ENCODE results near the gene TMC5. TPM values are rescaled to one million over a fixed set of nuclear protein-coding genes. Genes with fewer than 3 reads are reported as not detected.
"Not testable (repeated sequence)": the region's sequence is repeated elsewhere in the genome, so short reads cannot be mapped to it uniquely, and the experiment has no call there.

The TMC5 gene
- total RNA-seq, 2 experiments from 2014 or later, result not detected

GRCh38 chr16:19527161-19527560, 109.5 kb downstream of the TMC5 start:
- H3K4me1 Mint-ChIP-seq (ENCODE audit: low read depth), result peaks cover 22% of the 10 kb centered on the region
- no peaks in the 10 kb centered on the region for H3K27me3 Mint-ChIP-seq (ENCODE audit: low read depth)
- ChIA-PET CTCF (interaction anchor here (1.4 to 4.3 kb wide), 4 partner anchors 11 to 28 kb away, joined by 3 to 43 read pairs (median 4); partner anchors contain the start of gene VPS35L), POLR2A (no interaction called here)
- peaks cover 37% of the 10 kb centered on the region for H3K36me3 Mint-ChIP-seq (ENCODE audit: low read depth)
- DNase-seq, result no peak
- no peak for ATAC-seq
- H3K27ac Mint-ChIP-seq, result no peak overlapping the region
- H3K4me3 Mint-ChIP-seq, result no peak overlapping the region
- H3K9me3 Mint-ChIP-seq (ENCODE audit: insufficient read depth), result no peaks in the 10 kb centered on the region

DNA sequence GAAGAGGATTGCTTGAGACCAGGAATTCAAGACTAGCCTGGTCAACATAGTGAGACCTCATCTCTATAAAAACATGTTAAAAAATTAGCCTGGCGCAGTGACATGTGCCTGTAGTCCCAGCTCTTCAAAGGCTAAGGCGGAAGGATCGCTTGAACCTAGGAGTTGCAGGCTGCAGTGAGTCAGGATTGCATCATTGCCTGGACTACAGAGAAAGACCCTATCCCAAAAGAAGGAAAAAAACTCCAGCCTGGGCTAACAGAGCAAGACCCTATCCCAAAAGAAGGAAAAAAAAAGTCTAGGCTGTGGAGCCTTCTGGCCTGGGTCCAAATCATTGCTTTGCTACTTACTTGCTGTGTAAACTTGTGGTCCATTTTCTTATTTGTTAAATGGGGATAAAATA, 111.0 kb downstream of the TMC5 start:
- DNase-seq (no peak), ATAC-seq (no peak)
- CTCF ChIA-PET, result interaction anchor here (0.9 to 3.5 kb wide), 2 partner anchors 26 to 27 kb away, joined by 3 to 14 read pairs; partner anchors contain the start of gene VPS35L
- Mint-ChIP-seq H3K27me3 (ENCODE audit: low read depth) (no peaks in the 10 kb centered on the region), H3K9me3 (ENCODE audit: insufficient read depth) (no peaks in the 10 kb centered on the region), H3K4me3 (no peak overlapping the region), H3K4me1 (ENCODE audit: low read depth) (peaks cover 16% of the 10 kb centered on the region), H3K36me3 (ENCODE audit: low read depth) (peaks cover 48% of the 10 kb centered on the region), H3K27ac (no peak overlapping the region)
- POLR2A ChIA-PET, result no interaction called here

GRCh38 chr16:19532601-19533000, 114.9 kb downstream of the TMC5 start:
- Mint-ChIP-seq H3K4me1 (ENCODE audit: low read depth) (peaks cover 3% of the 10 kb centered on the region), H3K9me3 (ENCODE audit: insufficient read depth) (no peaks in the 10 kb centered on the region), H3K36me3 (ENCODE audit: low read depth) (peaks cover 57% of the 10 kb centered on the region), H3K27ac (no peak overlapping the region), H3K4me3 (no peak overlapping the region), H3K27me3 (ENCODE audit: low read depth) (no peaks in the 10 kb centered on the region)
- ChIA-PET CTCF (interaction anchor here (1.0 to 1.8 kb wide), 2 partner anchors 22 to 51 kb away, joined by 4 to 5 read pairs; partner anchors contain the start of gene VPS35L), POLR2A (no interaction called here)
- no peak for ATAC-seq
- no peak for DNase-seq

- H3K4me1 Mint-ChIP-seq (ENCODE audit: low read depth), result peaks cover 9% of the 10 kb centered on the region
- H3K27me3 Mint-ChIP-seq (ENCODE audit: low read depth), result no peaks in the 10 kb centered on the region
- H3K9me3 Mint-ChIP-seq (ENCODE audit: insufficient read depth), result no peaks in the 10 kb centered on the region
- no peak for ATAC-seq
- H3K36me3 Mint-ChIP-seq (ENCODE audit: low read depth), result peaks cover 55% of the 10 kb centered on the region
- H3K4me3 Mint-ChIP-seq, result no peak overlapping the region
- ChIA-PET CTCF (interaction anchor here (3.0 to 3.4 kb wide), 2 partner anchors 14 to 16 kb away, joined by 9 to 17 read pairs; partner anchors contain the start of genes CCP110 and VPS35L), POLR2A (interaction anchor here (2.0 kb wide), 1 partner anchor 15 kb away, joined by 8 read pairs; the partner anchor contains the start of gene VPS35L)
- no peak for DNase-seq
- no peak overlapping the region for H3K27ac Mint-ChIP-seq
Measured at GRCh38 chr16:19540241-19540970, 122.7 kb downstream of the TMC5 start.

DNA sequence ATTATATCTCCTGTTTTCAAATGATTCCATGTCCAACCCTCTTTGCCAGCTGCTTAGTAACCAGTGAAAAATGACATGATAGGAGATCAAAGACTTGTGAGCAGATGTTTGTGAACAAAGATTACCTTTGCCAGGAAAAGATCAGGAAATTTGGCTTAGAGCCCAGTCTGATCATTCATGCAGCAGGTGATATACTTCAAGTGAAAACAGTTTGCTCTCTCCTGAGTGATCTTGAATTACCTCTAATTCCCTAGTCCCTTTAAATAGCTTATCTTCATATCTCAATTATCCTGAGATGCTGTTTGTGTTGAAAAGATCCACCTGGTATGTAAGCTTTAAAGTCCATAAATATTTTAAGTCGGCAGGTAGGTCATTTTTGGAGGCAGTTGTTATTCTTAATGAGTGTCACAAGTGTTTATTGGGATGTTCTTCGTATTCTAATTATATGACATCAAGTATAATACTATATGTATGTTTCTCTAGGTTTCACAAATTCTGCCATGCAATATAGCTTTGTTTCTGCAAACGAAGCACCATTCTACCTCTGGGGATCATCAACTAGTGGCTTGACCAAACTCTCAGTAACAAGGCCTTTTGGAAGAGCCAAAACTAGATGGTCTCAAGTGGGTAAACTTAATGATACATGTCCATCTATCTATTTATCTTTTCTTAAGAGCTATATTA, 124.6 kb downstream of the TMC5 start:
- ATAC-seq (no peak), DNase-seq (no peak)
- ChIA-PET CTCF (interaction anchor here (1.3 to 2.5 kb wide), 2 partner anchors 13 to 40 kb away, joined by 3 to 16 read pairs; partner anchors contain the start of gene VPS35L), POLR2A (no interaction called here)
- Mint-ChIP-seq H3K9me3 (ENCODE audit: insufficient read depth) (no peaks in the 10 kb centered on the region), H3K36me3 (ENCODE audit: low read depth) (peaks cover 44% of the 10 kb centered on the region), H3K27ac (no peak overlapping the region), H3K4me3 (no peak overlapping the region), H3K27me3 (ENCODE audit: low read depth) (no peaks in the 10 kb centered on the region), H3K4me1 (ENCODE audit: low read depth) (peaks cover 9% of the 10 kb centered on the region)

DNA sequence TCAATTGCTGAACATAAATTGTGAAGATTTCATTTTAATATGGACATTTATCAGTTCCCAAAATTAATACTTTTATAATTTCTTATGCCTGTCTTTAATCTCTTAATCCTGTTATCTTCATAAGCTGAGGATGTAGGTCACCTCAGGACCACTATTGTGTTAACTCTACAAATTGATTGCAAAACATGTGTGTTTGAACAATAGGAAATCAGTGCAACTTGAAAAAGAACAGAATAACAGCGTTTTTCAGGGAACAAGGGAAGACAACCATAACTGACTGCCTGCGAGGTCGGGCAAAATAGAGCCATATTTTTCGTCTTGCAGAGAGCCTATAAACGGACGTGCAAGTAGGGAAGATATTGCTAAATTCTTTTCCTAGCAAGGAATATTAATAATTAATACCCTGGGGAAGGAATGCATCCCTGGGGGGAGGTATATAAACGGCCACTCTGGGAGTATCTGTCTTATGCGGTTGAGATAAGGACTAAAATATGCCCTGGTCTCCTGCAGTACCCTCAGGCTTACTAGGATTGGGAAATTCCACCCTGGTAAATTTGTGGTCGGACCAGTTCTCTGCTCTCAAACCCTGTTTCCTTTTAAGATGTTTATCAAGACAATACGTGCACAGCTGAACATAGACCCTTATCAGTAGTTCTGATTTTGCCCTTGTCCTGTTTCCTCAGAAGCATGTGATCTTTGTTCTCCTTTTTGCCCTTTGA, 125.8 kb downstream of the TMC5 start:
- H3K36me3 Mint-ChIP-seq (ENCODE audit: low read depth), result peaks cover 46% of the 10 kb centered on the region
- DNase-seq; H3K9me3 Mint-ChIP-seq (ENCODE audit: insufficient read depth); POLR2A ChIA-PET; H3K4me3 Mint-ChIP-seq; H3K27me3 Mint-ChIP-seq (ENCODE audit: low read depth); H3K4me1 Mint-ChIP-seq (ENCODE audit: low read depth); ATAC-seq; H3K27ac Mint-ChIP-seq: not testable (repeated sequence)
- CTCF ChIA-PET, result interaction anchor here (0.9 to 2.5 kb wide), 3 partner anchors 12 to 41 kb away, joined by 3 to 16 read pairs (median 3); partner anchors contain the start of gene VPS35L

DNA sequence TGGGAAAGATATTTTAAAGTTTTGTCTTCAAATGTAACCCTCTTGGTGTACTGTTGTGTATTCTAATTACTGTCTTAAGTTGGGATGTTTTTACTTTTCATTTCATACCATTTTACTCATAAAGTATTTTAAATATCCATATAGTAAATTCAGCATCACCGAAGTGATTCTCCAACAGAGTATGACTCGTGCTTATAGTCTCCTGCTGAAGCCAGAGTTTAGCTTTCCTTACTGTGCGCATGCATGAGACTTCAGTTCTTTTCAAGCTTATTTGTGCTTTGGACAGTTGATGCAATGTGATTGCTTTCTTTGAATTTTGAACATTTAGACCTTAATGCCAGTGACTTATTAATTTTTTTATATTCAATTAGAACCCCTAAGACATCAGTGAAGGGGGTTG, 130.5 kb downstream of the TMC5 start:
- ATAC-seq (no peak), DNase-seq (no peak)
- Mint-ChIP-seq H3K36me3 (ENCODE audit: low read depth) (peaks cover 32% of the 10 kb centered on the region), H3K27ac (no peak overlapping the region), H3K27me3 (ENCODE audit: low read depth) (no peaks in the 10 kb centered on the region), H3K4me3 (no peak overlapping the region), H3K4me1 (ENCODE audit: low read depth) (peaks cover 9% of the 10 kb centered on the region), H3K9me3 (ENCODE audit: insufficient read depth) (no peaks in the 10 kb centered on the region)
- CTCF ChIA-PET, result interaction anchor here (1.0 to 2.3 kb wide), 5 partner anchors 7 to 359 kb away, joined by 3 to 9 read pairs (median 6); partner anchors contain the start of gene VPS35L
- POLR2A ChIA-PET, result interaction anchor here (1.1 kb wide), 1 partner anchor 24 kb away, joined by 3 read pairs; no protein-coding TSS in a partner anchor

Other genes starting within 250 kb of the TMC5 start
- gene SYT17, start 249.6 kb upstream of the TMC5 start, total RNA-seq, result not detected
- not detected for gene CLEC19A, start 132.2 kb upstream of the TMC5 start, total RNA-seq
- gene GDE1, start 104.2 kb downstream of the TMC5 start, total RNA-seq, result 10 to 100 TPM; 19.7 to 25.9 TPM
- 10 to 100 TPM; 33.7 to 36.7 TPM for gene CCP110, start 106.1 kb downstream of the TMC5 start, total RNA-seq
- 10 to 100 TPM; 61.5 to 65.1 TPM for gene VPS35L, start 137.8 kb downstream of the TMC5 start, total RNA-seq